Trophoblast cell (in vitro differentiated cells and primary cell): ENCODE data around the gene OXCT2.
"Not testable (repeated sequence)": the region's sequence is repeated elsewhere in the genome, so short reads cannot be mapped to it uniquely, and the experiment has no call there.

Source experiments
- DNase-seq, 2 donors: peaks; one replicate each; pipeline ENCODE4 v3.0.0-alpha.2; 2016
- H2AFZ ChIP-seq: 2 replicates; pipeline ENCODE4 v1.6.1; 2013; ENCODE audit warnings: low read length, moderate library complexity, mild to moderate bottlenecking; ENCODE audit not compliant: insufficient read depth, poor library complexity
- H2AK5ac ChIP-seq: 2 replicates; pipeline ENCODE4 v1.6.1; 2013; ENCODE audit warnings: mild to moderate bottlenecking, low read length
- H2BK120ac ChIP-seq: 2 replicates; pipeline ENCODE4 v1.6.1; 2013; ENCODE audit warnings: low read length, mild to moderate bottlenecking, moderate library complexity; ENCODE audit not compliant: insufficient read depth, poor library complexity
- H2BK12ac ChIP-seq: 2 replicates; pipeline ENCODE4 v1.6.1; 2013; ENCODE audit warnings: mild to moderate bottlenecking, low read length, moderate library complexity
- H2BK5ac ChIP-seq: 2 replicates; pipeline ENCODE4 v1.6.1; 2013; ENCODE audit warnings: low read length, low read depth, moderate library complexity, mild to moderate bottlenecking; ENCODE audit not compliant: poor library complexity
- H3K14ac ChIP-seq: 2 replicates; pipeline ENCODE4 v1.6.1; 2013; ENCODE audit warnings: mild to moderate bottlenecking, low read length
- H3K18ac ChIP-seq: 2 replicates; pipeline ENCODE4 v1.6.1; 2013; ENCODE audit warnings: mild to moderate bottlenecking, low read length
- H3K23ac ChIP-seq: 2 replicates; pipeline ENCODE4 v1.6.1; 2013; ENCODE audit warnings: low read length
- H3K27ac ChIP-seq: 2 replicates; pipeline ENCODE4 v1.5.1; 2013; ENCODE audit warnings: low read depth, mild to moderate bottlenecking, inconsistent platforms, low read length, moderate library complexity
- H3K27me3 ChIP-seq: 2 replicates; pipeline ENCODE4 v1.6.1; 2013; ENCODE audit warnings: inconsistent platforms, mild to moderate bottlenecking, low read length, moderate library complexity; ENCODE audit not compliant: insufficient read depth
- H3K36me3 ChIP-seq, 2 experiments: 1 replicate in 1 of 2; 2 replicates in 1 of 2; pipeline ENCODE4 v1.6.1; 2013; ENCODE audit warnings: low read length in 2 of 2, mild to moderate bottlenecking in 2 of 2, moderate library complexity in 1 of 2; ENCODE audit not compliant: insufficient read depth in 2 of 2, control insufficient read depth in 1 of 2
- H3K4ac ChIP-seq: 2 replicates; pipeline ENCODE4 v1.6.1; 2013; ENCODE audit warnings: low read depth, mild to moderate bottlenecking, low read length, moderate library complexity
- H3K4me1 ChIP-seq, 2 experiments: 1 replicate in 1 of 2; 2 replicates in 1 of 2; pipeline ENCODE4 v1.6.1; 2013; ENCODE audit warnings: low read length in 2 of 2, mild to moderate bottlenecking in 2 of 2, moderate library complexity in 1 of 2; ENCODE audit not compliant: insufficient read depth in 2 of 2, control insufficient read depth in 1 of 2
- H3K4me2 ChIP-seq: 2 replicates; pipeline ENCODE4 v1.6.1; 2013; ENCODE audit warnings: inconsistent platforms, mild to moderate bottlenecking, low read length, moderate library complexity
- H3K4me3 ChIP-seq: 2 replicates; pipeline ENCODE4 v1.5.1; 2013; ENCODE audit warnings: mild to moderate bottlenecking, low read depth, low read length, inconsistent platforms
- H3K79me1 ChIP-seq: one replicate; pipeline ENCODE4 v1.6.1; 2013; ENCODE audit warnings: low read length
- H3K79me2 ChIP-seq: 2 replicates; pipeline ENCODE4 v1.6.1; 2013; ENCODE audit warnings: low read length, mild to moderate bottlenecking; ENCODE audit not compliant: control insufficient read depth, insufficient read depth, poor library complexity
- H3K9ac ChIP-seq: 2 replicates; pipeline ENCODE4 v1.6.1; 2013; ENCODE audit warnings: mild to moderate bottlenecking, low read length
- H3K9me3 ChIP-seq: 2 replicates; pipeline ENCODE4 v1.6.1; 2013; ENCODE audit warnings: low read depth, mild to moderate bottlenecking, control low read depth, inconsistent platforms, low read length; ENCODE audit not compliant: insufficient read depth
- H4K12ac ChIP-seq: 2 replicates; pipeline ENCODE4 v1.6.1; 2013; ENCODE audit warnings: low read depth, mild to moderate bottlenecking, low read length, moderate library complexity
- H4K8ac ChIP-seq: 2 replicates; pipeline ENCODE4 v1.6.1; 2013; ENCODE audit warnings: low read depth, mild to moderate bottlenecking, low read length, moderate library complexity
- H4K91ac ChIP-seq: one replicate; pipeline ENCODE4 v1.6.1; 2013; ENCODE audit warnings: low read depth, mild to moderate bottlenecking, low read length, moderate library complexity
- WGBS: extraction: QIAGEN DNeasy Blood & Tissue Kit; methylation state at CpG from one replicate; pipeline ENCODE4 v1.1.7; 2013; ENCODE audit warnings: missing lambda C conversion rate; ENCODE audit not compliant: insufficient read length, insufficient coverage; ENCODE audit errors: extremely low coverage; 5-methylcytosine and 5-hydroxymethylcytosine counted together

The OXCT2 gene

GRCh38 chr1:39775141-39775540 lies 4.0 kb upstream of the OXCT2 start:
- not testable (repeated sequence) for H2AFZ ChIP-seq, H3K9me3 ChIP-seq, H3K4me3 ChIP-seq, H3K4ac ChIP-seq, H3K79me1 ChIP-seq, H2AK5ac ChIP-seq, H3K9ac ChIP-seq, H3K79me2 ChIP-seq, H4K12ac ChIP-seq, H2BK12ac ChIP-seq, DNase-seq, H2BK5ac ChIP-seq, H3K27me3 ChIP-seq, H3K18ac ChIP-seq, H3K23ac ChIP-seq, H3K36me3 ChIP-seq, H3K14ac ChIP-seq, H2BK120ac ChIP-seq, H3K4me2 ChIP-seq, H3K4me1 ChIP-seq, H4K8ac ChIP-seq, H3K27ac ChIP-seq, H4K91ac ChIP-seq
- WGBS, result no CpG with 5 or more reads among the region's 11 CpGs

GRCh38 chr1:39773369-39773979 lies 2.3 kb upstream of the OXCT2 start:
- no CpG with 5 or more reads among the region's 23 CpGs for WGBS
- H2AFZ ChIP-seq, result not testable (repeated sequence)

GRCh38 chr1:39770100-39771021 lies 787 bp downstream of the OXCT2 start:
- H3K18ac ChIP-seq, H3K4me1 ChIP-seq, H2BK12ac ChIP-seq, H4K8ac ChIP-seq, H3K4ac ChIP-seq, H3K79me1 ChIP-seq, H3K9ac ChIP-seq, H4K91ac ChIP-seq, H4K12ac ChIP-seq, H3K27ac ChIP-seq, H3K23ac ChIP-seq, H2AFZ ChIP-seq, H3K36me3 ChIP-seq, H2BK120ac ChIP-seq, H3K4me2 ChIP-seq, H2AK5ac ChIP-seq, H3K79me2 ChIP-seq, H2BK5ac ChIP-seq, H3K27me3 ChIP-seq, DNase-seq, H3K4me3 ChIP-seq, H3K14ac ChIP-seq, H3K9me3 ChIP-seq: not testable (repeated sequence)
- no CpG with 5 or more reads among the region's 71 CpGs for WGBS

More at GRCh38 chr1:39773369-39773979, 2.3 kb upstream of the OXCT2 start:
- H2BK12ac ChIP-seq, H3K9ac ChIP-seq, H3K14ac ChIP-seq, H3K79me2 ChIP-seq, H3K4me2 ChIP-seq, H3K36me3 ChIP-seq, H3K18ac ChIP-seq, DNase-seq, H3K4me1 ChIP-seq, H2BK5ac ChIP-seq, H4K8ac ChIP-seq, H3K9me3 ChIP-seq, H3K27me3 ChIP-seq, H2AK5ac ChIP-seq, H4K12ac ChIP-seq, H2BK120ac ChIP-seq, H3K23ac ChIP-seq, H3K4me3 ChIP-seq, H3K27ac ChIP-seq, H4K91ac ChIP-seq, H3K79me1 ChIP-seq, H3K4ac ChIP-seq: not testable (repeated sequence)

- H3K4me2 ChIP-seq, H3K14ac ChIP-seq, H3K9me3 ChIP-seq, H3K4ac ChIP-seq, H2BK120ac ChIP-seq, H3K9ac ChIP-seq, H3K23ac ChIP-seq, H4K12ac ChIP-seq, H2BK12ac ChIP-seq, H3K79me2 ChIP-seq, H3K4me3 ChIP-seq, H3K27me3 ChIP-seq, H2AK5ac ChIP-seq, H3K36me3 ChIP-seq, H3K27ac ChIP-seq, H2AFZ ChIP-seq, H3K18ac ChIP-seq, H4K91ac ChIP-seq, DNase-seq, H3K79me1 ChIP-seq, H2BK5ac ChIP-seq, H3K4me1 ChIP-seq, H4K8ac ChIP-seq: not testable (repeated sequence)
- WGBS, result no CpG with 5 or more reads among the region's 19 CpGs
Observed at GRCh38 chr1:39769502-39769901, 1.6 kb downstream of the OXCT2 start.
